ENCODE data around the gene ARHGEF25.

- TF ChIP-seq, protein P1, sequence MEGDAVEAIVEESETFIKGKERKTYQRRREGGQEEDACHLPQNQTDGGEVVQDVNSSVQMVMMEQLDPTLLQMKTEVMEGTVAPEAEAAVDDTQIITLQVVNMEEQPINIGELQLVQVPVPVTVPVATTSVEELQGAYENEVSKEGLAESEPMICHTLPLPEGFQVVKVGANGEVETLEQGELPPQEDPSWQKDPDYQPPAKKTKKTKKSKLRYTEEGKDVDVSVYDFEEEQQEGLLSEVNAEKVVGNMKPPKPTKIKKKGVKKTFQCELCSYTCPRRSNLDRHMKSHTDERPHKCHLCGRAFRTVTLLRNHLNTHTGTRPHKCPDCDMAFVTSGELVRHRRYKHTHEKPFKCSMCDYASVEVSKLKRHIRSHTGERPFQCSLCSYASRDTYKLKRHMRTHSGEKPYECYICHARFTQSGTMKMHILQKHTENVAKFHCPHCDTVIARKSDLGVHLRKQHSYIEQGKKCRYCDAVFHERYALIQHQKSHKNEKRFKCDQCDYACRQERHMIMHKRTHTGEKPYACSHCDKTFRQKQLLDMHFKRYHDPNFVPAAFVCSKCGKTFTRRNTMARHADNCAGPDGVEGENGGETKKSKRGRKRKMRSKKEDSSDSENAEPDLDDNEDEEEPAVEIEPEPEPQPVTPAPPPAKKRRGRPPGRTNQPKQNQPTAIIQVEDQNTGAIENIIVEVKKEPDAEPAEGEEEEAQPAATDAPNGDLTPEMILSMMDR (IDR thresholded peaks at IDR 0.05 in 4 of 5, conservative IDR thresholded peaks at IDR 0.05 in 1 of 5): no peak
- TF ChIP-seq POLR2A (IDR thresholded peaks at IDR 0.05): no peak
Measured at GRCh38 chr12:57626111-57626920, 15.1 kb downstream of the ARHGEF25 start.
